Progenitor cell of endocrine pancreas (in vitro differentiated cells): ENCODE results near the gene CISD2. TPM values are rescaled to one million over a fixed set of nuclear protein-coding genes. Genes with fewer than 3 reads are reported as not detected.
A peak's percentile ranks its signal among the peaks of the same experiment; 100 is the strongest.
"Not testable (repeated sequence)": the region's sequence is repeated elsewhere in the genome, so short reads cannot be mapped to it uniquely, and the experiment has no call there.

Experiments used
- DNase-seq: peaks from one replicate; pipeline ENCODE4 v3.0.0; 2021; ENCODE audit warnings: low spot score; ENCODE audit not compliant: unreplicated experiment
- H3K27ac Mint-ChIP-seq: 2 replicates; pipeline ENCODE4 v1.8.0; 2021; ENCODE audit warnings: mild to moderate bottlenecking, moderate library complexity, mixed read lengths
- H3K27me3 Mint-ChIP-seq: 2 replicates; pipeline ENCODE4 v1.8.0; 2021; ENCODE audit warnings: mixed read lengths
- H3K36me3 Mint-ChIP-seq: 2 replicates; pipeline ENCODE4 v1.8.0; 2022; ENCODE audit warnings: mixed read lengths; ENCODE audit not compliant: insufficient read depth
- H3K4me1 Mint-ChIP-seq: 2 replicates; pipeline ENCODE4 v1.8.0; 2021; ENCODE audit warnings: low read depth, mixed read lengths
- H3K4me3 Mint-ChIP-seq: 2 replicates; pipeline ENCODE4 v1.8.0; 2021; ENCODE audit warnings: low read depth, mild to moderate bottlenecking, moderate library complexity, mixed read lengths
- H3K9me3 Mint-ChIP-seq: 2 replicates; pipeline ENCODE4 v1.8.0; 2021; ENCODE audit warnings: low read depth, mixed read lengths
- total RNA-seq: library from RNA; stranded (reverse); gene quantifications from 2 replicates; pipeline ENCODE4 v1.2.1, GENCODE V29; 2021
- TF ChIP-seq, protein P1 (sequence below): fragments of 200-600 bp; sonication (generic); IDR thresholded peaks from one replicate; pipeline ENCODE4 v1.5.0; 2021; ENCODE audit warnings: antibody characterized with exemption, mild to moderate bottlenecking; ENCODE audit not compliant: unreplicated experiment

Gene CISD2
- total RNA-seq, 1 donor from 2014 or later, result 28.3 TPM

DNA sequence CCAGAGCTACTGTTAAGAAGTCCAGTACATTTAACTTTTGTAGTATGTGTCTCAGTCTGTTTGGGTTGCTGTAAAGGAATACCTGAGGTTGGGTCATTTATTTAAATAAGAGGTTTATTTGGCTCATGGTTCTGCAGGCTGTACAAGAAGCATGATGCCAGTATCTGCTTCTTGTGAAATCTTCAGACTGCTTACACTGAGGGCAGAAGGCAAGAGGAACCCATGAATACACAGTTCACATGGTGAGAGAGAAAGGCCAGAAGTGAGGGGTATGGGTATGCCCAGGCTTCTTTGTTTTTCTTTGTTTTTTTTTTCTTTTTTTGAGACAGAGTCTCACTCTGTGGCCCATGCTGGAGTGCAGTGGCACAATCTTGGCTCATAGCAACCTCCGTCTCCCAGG lies 6.0 kb upstream of the CISD2 start:
- Mint-ChIP-seq H3K4me3 (no peak overlapping the region), H3K4me1 (no peaks in the 10 kb centered on the region), H3K9me3 (peaks cover 10% of the 10 kb centered on the region), H3K27me3 (no peaks in the 10 kb centered on the region), H3K36me3 (peaks cover 16% of the 10 kb centered on the region), H3K27ac (peak overlapping the region; percentile 82)
- no peak for DNase-seq
- TF ChIP-seq, protein P1, sequence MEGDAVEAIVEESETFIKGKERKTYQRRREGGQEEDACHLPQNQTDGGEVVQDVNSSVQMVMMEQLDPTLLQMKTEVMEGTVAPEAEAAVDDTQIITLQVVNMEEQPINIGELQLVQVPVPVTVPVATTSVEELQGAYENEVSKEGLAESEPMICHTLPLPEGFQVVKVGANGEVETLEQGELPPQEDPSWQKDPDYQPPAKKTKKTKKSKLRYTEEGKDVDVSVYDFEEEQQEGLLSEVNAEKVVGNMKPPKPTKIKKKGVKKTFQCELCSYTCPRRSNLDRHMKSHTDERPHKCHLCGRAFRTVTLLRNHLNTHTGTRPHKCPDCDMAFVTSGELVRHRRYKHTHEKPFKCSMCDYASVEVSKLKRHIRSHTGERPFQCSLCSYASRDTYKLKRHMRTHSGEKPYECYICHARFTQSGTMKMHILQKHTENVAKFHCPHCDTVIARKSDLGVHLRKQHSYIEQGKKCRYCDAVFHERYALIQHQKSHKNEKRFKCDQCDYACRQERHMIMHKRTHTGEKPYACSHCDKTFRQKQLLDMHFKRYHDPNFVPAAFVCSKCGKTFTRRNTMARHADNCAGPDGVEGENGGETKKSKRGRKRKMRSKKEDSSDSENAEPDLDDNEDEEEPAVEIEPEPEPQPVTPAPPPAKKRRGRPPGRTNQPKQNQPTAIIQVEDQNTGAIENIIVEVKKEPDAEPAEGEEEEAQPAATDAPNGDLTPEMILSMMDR, result no peak

DNA sequence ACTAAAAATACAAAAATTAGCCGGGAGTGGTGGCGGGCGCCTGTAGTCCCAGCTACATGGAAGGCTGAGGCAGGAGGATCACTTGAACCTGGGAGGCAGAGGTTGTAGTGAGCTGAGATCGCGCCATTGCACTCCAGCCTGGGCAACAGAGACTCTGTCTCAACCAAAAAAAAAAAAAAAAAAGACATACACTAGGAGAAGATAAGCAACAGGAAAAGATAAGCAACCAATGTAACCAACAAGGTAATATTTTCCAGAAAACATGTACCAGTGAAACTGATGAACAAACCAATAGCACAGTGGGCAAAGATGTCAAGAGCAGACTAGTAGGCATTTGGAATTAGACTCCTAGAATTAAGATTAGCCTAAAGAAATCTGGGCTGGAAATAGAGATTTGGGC lies 3.5 kb upstream of the CISD2 start:
- not testable (repeated sequence) for H3K36me3 Mint-ChIP-seq, H3K27me3 Mint-ChIP-seq, H3K4me3 Mint-ChIP-seq, H3K9me3 Mint-ChIP-seq, DNase-seq, H3K27ac Mint-ChIP-seq
- peaks cover 12% of the 10 kb centered on the region for H3K4me1 Mint-ChIP-seq

DNA sequence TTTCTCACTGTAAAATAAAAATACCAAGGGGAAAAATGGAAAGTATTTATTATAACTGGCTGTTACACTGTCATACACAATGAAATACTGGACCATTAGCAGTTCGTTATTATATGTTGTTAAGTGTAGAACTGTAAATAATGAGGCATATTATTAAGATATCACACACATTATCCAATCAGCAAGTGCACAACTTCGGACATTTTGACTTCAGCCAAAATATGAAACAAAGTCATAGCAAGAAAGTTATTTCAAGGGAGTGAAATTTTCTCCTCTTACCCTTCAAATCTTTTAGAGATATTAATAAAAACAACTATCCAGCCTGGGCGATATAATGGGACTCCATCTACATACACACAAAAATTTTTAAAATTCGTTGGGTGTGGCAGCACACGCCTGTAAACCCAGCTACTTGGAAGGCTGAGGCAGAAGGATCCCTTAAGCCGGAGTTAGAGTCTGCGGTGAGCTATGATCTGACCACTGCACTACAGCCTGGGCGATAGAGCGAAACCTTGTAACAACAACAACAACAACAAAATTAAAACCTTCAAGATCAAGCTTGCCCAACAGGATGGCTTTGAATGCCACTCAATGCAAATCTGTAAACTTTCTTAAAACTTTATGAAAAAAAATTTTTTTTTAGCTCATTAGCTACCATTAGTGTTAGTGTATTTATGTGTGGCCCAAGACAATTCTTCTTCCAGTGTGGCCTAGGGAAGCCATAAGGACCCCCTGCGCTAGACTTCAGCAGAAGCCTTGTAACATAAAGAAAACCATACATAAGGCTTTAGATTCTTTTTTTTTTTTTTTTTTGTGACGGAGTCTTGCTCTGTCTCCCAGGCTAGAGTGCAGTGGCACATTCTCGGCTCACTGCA lies 1.3 kb upstream of the CISD2 start:
- Mint-ChIP-seq H3K4me1 (peaks cover 17% of the 10 kb centered on the region), H3K27ac (peak overlapping the region; percentile 99), H3K36me3 (peaks cover 4% of the 10 kb centered on the region), H3K27me3 (no peaks in the 10 kb centered on the region), H3K4me3 (peak overlapping the region; percentile 87), H3K9me3 (no peaks in the 10 kb centered on the region)
- TF ChIP-seq, protein P1, result no peak
- DNase-seq, result no peak

DNA sequence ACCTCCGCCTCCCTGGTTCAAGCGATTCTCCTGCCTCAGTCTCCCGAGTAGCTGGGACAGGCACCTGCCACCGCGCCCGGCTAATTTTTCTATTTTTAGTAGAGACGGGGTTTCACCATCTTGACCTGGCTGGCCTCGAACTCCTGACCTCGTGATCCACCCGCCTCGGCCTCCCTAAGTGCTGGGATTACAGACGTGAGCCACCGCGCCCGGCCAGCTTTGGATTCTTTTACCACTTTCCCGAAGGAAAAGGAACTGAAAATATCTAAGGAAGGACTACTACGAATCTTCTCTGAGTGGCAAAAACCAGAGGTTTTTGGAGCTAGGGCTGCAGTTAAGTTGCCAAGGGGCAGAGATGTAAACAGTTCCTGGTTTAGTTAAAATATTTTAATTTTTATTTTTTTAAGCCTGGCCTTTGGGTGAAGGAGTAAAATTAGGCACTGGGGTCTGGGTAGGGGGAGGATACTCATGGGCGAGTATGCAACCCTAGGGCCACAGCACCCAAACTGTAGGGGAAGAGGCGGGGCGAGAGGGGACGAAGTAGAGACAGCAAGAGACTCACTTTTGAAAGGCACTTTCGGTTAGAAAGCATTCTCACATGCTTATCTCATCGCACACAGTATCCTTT lies 525 bp upstream of the CISD2 start:
- no peaks in the 10 kb centered on the region for H3K9me3 Mint-ChIP-seq
- H3K36me3 Mint-ChIP-seq, result peaks cover 7% of the 10 kb centered on the region
- H3K4me1 Mint-ChIP-seq, result peaks cover 17% of the 10 kb centered on the region
- TF ChIP-seq, protein P1, result no peak
- H3K4me3 Mint-ChIP-seq, result peak overlapping the region; percentile 87
- DNase-seq, result no peak
- peak overlapping the region; percentile 99 for H3K27ac Mint-ChIP-seq
- no peaks in the 10 kb centered on the region for H3K27me3 Mint-ChIP-seq

DNA sequence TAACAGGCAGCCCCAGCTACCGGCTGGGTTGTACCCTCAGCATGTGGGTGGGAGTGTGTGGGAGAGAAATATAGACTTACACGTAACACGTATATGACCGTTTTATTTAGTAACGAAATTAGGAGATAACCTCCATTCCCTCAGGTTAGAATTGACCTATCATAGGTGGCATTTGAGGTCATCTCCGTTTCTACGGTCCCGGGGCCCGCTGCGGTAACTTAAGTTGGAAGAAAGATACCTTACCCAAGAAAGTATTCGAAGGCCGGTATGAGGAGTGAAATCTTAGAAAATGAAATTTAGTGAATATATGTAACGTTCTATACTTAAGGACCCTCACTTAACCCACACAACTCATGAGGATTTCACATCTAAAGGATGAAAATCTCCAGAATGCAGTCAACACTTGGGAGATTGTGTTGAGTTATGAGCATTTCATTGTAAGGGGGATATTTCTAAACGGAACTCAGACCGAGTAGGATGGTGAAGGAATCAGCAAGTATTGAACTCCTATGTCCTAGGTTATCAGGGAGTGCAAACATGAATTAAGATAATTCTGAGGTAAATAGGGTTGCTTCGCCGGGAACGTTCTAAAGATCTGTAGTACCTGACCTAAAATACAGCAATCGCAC lies 891 bp downstream of the CISD2 start:
- no peak for DNase-seq
- H3K27ac Mint-ChIP-seq, result peak overlapping the region; percentile 97
- H3K4me1 Mint-ChIP-seq, result peaks cover 17% of the 10 kb centered on the region
- no peaks in the 10 kb centered on the region for H3K27me3 Mint-ChIP-seq
- TF ChIP-seq, protein P1, result no peak
- peak overlapping the region; percentile 87 for H3K4me3 Mint-ChIP-seq
- H3K36me3 Mint-ChIP-seq, result peaks cover 17% of the 10 kb centered on the region
- H3K9me3 Mint-ChIP-seq, result no peaks in the 10 kb centered on the region
